OCI-LY7 (cell line): Measurements from ENCODE around the gene YIPF4. TPM values are rescaled to one million over a fixed set of nuclear protein-coding genes. Genes with fewer than 3 reads are reported as not detected.

Experiments
- BruUV-seq: library from RNA; stranded (reverse); fragments of 400-500 nt; replicated peaks from 2 replicates; lab custom pipeline; 2021; lab: Mats Ljungman, UMichigan
- CTCF ChIA-PET: fragments of 300-600 bp; sonication (Branson Sonifier 250); formaldehyde crosslinking; loops from one replicate; lab custom pipeline; 2022; ENCODE audit warnings: antibody characterized with exemption; ENCODE audit not compliant: unreplicated experiment; lab: Charles Lee
- POLR2A ChIA-PET: fragments of 300-600 bp; sonication (Branson Sonifier 250); formaldehyde crosslinking; loops from one replicate; lab custom pipeline; 2022; ENCODE audit warnings: antibody characterized with exemption; lab: Charles Lee
- DNase-seq: peaks from one replicate; pipeline ENCODE4 v3.0.0-alpha.2; 2015; ENCODE audit warnings: low spot score
- H2AFZ ChIP-seq: fragments of 200-600 bp; sonication (generic), shearing (Covaris generic); 2 replicates; pipeline ENCODE4 v1.6.1; 2014; ENCODE audit warnings: mild to moderate bottlenecking, antibody characterized with exemption, low read length, moderate library complexity
- H3K27ac ChIP-seq: fragments of 200-600 bp; sonication (generic); 2 replicates; pipeline ENCODE4 v1.5.1; 2014; ENCODE audit warnings: mixed run types, low read depth, mild to moderate bottlenecking, moderate library complexity, low read length, inconsistent platforms; ENCODE audit not compliant: poor library complexity, severe bottlenecking
- H3K36me3 ChIP-seq: fragments of 200-600 bp; sonication (generic); 2 replicates; pipeline ENCODE4 v1.6.1; 2014; ENCODE audit warnings: mild to moderate bottlenecking, antibody characterized with exemption, low read length, moderate library complexity, mixed read lengths; ENCODE audit not compliant: insufficient read depth
- H3K4me1 ChIP-seq: fragments of 200-600 bp; sonication (generic); 2 replicates; pipeline ENCODE4 v1.5.1; 2014; ENCODE audit warnings: mild to moderate bottlenecking, low read length; ENCODE audit not compliant: insufficient read depth, poor library complexity, severe bottlenecking
- H3K4me2 ChIP-seq: fragments of 200-600 bp; sonication (generic); 2 replicates; pipeline ENCODE4 v1.6.1; 2014; ENCODE audit warnings: mild to moderate bottlenecking, low read length
- H3K4me3 ChIP-seq: fragments of 200-600 bp; sonication (generic); 2 replicates; pipeline ENCODE4 v1.5.1; 2014; ENCODE audit warnings: mild to moderate bottlenecking, low read depth, low read length; ENCODE audit not compliant: poor library complexity, severe bottlenecking
- H3K79me2 ChIP-seq: fragments of 200-600 bp; sonication (generic); 2 replicates; pipeline ENCODE4 v1.6.1; 2016; ENCODE audit warnings: low read depth, mild to moderate bottlenecking, low read length, moderate library complexity, mixed read lengths; ENCODE audit not compliant: insufficient read depth
- H3K9me2 ChIP-seq: fragments of 200-600 bp; sonication (generic); 2 replicates; pipeline ENCODE4 v1.6.1; 2016; ENCODE audit warnings: mild to moderate bottlenecking, low read length, mixed read lengths; ENCODE audit not compliant: insufficient read depth
- H3K9me3 ChIP-seq: fragments of 200-600 bp; sonication (generic); 2 replicates; pipeline ENCODE4 v1.6.1; 2014; ENCODE audit warnings: mild to moderate bottlenecking, mixed run types, low read length, mixed read lengths
- H4K20me1 ChIP-seq: fragments of 200-600 bp; sonication (generic); 2 replicates; pipeline ENCODE4 v1.6.1; 2014; ENCODE audit warnings: mild to moderate bottlenecking, antibody characterized with exemption, low read length, moderate library complexity, mixed read lengths; ENCODE audit not compliant: insufficient read depth
- EZH2phosphoT487 ChIP-seq: fragments of 200-600 bp; sonication (generic); IDR thresholded peaks from 2 replicates; pipeline ENCODE4 v1.6.1; 2018; ENCODE audit warnings: low read depth, borderline replicate concordance, mild to moderate bottlenecking, mixed run types, antibody characterized with exemption, low read length, moderate library complexity, mixed read lengths
- intact Hi-C: fragments of 100-400 bp; cut with micrococcal nuclease; formaldehyde crosslinking; loops from one replicate; pipeline ENCODE4 v1.10.0; 2022; ENCODE audit not compliant: unreplicated experiment
- total RNA-seq, 2 experiments: library from RNA; depleted of rRNA in 1 of 2; stranded (reverse); fragments of >200 nt in 1 of 2; shearing (Covaris generic) in 1 of 2; gene quantifications; 2 replicates each; pipeline ENCODE4 v1.2.3, GENCODE V29; 2014 to 2022
- TF ChIP-seq, protein P1 (sequence below): fragments of 200-600 bp; sonication (generic); conservative IDR thresholded peaks from 2 replicates; pipeline ENCODE4 v1.5.1; 2014; ENCODE audit warnings: mild to moderate bottlenecking, antibody characterized with exemption, low read length, moderate library complexity, mixed read lengths

The YIPF4 gene
- total RNA-seq, 2 experiments from 2014 or later, result 8.6 to 29.6 TPM

- ChIA-PET CTCF (no interaction called here), POLR2A (no interaction called here)
- no TSS peak for BruUV-seq
- Histone ChIP-seq H2AFZ (no peak overlapping the region), H3K79me2 (no peaks in the 10 kb centered on the region), H3K9me3 (no peaks in the 10 kb centered on the region), H3K36me3 (no peaks in the 10 kb centered on the region), H3K4me1 (no peaks in the 10 kb centered on the region), H3K4me3 (no peak overlapping the region), H3K4me2 (no peak overlapping the region), H3K9me2 (no peaks in the 10 kb centered on the region), H4K20me1 (no peaks in the 10 kb centered on the region), H3K27ac (no peak overlapping the region)
- no peak for TF ChIP-seq EZH2phosphoT487
- TF ChIP-seq, protein P1, sequence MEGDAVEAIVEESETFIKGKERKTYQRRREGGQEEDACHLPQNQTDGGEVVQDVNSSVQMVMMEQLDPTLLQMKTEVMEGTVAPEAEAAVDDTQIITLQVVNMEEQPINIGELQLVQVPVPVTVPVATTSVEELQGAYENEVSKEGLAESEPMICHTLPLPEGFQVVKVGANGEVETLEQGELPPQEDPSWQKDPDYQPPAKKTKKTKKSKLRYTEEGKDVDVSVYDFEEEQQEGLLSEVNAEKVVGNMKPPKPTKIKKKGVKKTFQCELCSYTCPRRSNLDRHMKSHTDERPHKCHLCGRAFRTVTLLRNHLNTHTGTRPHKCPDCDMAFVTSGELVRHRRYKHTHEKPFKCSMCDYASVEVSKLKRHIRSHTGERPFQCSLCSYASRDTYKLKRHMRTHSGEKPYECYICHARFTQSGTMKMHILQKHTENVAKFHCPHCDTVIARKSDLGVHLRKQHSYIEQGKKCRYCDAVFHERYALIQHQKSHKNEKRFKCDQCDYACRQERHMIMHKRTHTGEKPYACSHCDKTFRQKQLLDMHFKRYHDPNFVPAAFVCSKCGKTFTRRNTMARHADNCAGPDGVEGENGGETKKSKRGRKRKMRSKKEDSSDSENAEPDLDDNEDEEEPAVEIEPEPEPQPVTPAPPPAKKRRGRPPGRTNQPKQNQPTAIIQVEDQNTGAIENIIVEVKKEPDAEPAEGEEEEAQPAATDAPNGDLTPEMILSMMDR, result no peak
- no peak for DNase-seq
- intact Hi-C loops, result no loop called here
These were observed 48.1 kb upstream of the YIPF4 start for GRCh38 chr2:32229635-32230034.

DNA sequence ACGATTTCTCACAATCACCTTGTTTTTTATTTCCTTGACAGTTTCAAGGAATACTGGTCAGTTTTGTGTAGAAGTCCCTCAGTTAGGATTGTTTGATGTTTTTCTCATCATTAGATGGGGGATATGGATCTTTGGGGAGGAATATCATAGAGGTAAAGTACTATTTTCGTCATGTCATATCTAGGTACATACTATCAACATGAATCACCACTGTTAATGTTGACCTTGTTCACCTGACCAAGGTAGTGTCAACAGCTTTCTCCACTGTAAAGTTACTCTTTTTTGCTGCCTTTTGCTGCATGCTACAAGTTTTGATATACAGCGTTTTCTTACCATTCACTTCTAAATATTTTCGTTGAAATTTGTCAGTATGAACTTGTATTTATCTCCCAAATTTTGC is 45.7 kb upstream of the YIPF4 start:
- H3K27ac ChIP-seq, result no peak overlapping the region
- H3K79me2 ChIP-seq, result no peaks in the 10 kb centered on the region
- H2AFZ ChIP-seq, result no peak overlapping the region
- H3K9me2 ChIP-seq, result no peaks in the 10 kb centered on the region
- no peaks in the 10 kb centered on the region for H3K4me1 ChIP-seq
- intact Hi-C loops, result no loop called here
- H4K20me1 ChIP-seq, result no peaks in the 10 kb centered on the region
- no peak overlapping the region for H3K4me2 ChIP-seq
- no peaks in the 10 kb centered on the region for H3K36me3 ChIP-seq
- no peak overlapping the region for H3K4me3 ChIP-seq
- H3K9me3 ChIP-seq, result no peaks in the 10 kb centered on the region; the same call in 1 of the 2 replicates
- TF ChIP-seq, protein P1, result no peak
- TF ChIP-seq EZH2phosphoT487, result no peak
- no TSS peak for BruUV-seq
- no peak for DNase-seq
- CTCF ChIA-PET, result no interaction called here
- POLR2A ChIA-PET, result no interaction called here

GRCh38 chr2:32235315-32235714 is 42.4 kb upstream of the YIPF4 start:
- no peaks in the 10 kb centered on the region for H4K20me1 ChIP-seq
- H3K4me3 ChIP-seq, result no peak overlapping the region
- POLR2A ChIA-PET, result interaction anchor here (1.1 kb wide), 1 partner anchor 14 kb away, joined by 4 read pairs; no protein-coding TSS in a partner anchor
- no peaks in the 10 kb centered on the region for H3K9me2 ChIP-seq
- BruUV-seq, result no TSS peak
- intact Hi-C loops, result no loop called here
- H2AFZ ChIP-seq, result no peak overlapping the region
- no peaks in the 10 kb centered on the region for H3K4me1 ChIP-seq
- H3K4me2 ChIP-seq, result no peak overlapping the region
- no peaks in the 10 kb centered on the region; the same call in 1 of the 2 replicates for H3K9me3 ChIP-seq
- no peaks in the 10 kb centered on the region for H3K79me2 ChIP-seq
- DNase-seq, result no peak
- no peaks in the 10 kb centered on the region for H3K36me3 ChIP-seq
- no peak overlapping the region for H3K27ac ChIP-seq
- CTCF ChIA-PET, result no interaction called here
- no peak for TF ChIP-seq EZH2phosphoT487
- TF ChIP-seq, protein P1, result no peak
